Measurements from ENCODE around the gene CST6.

GRCh38 chr11:65975771-65976170 is 36.0 kb upstream of the CST6 start:
- TF ChIP-seq CTCF (IDR thresholded peaks at IDR 0.05) (no peak), EP300 (IDR thresholded peaks at IDR 0.05; ENCODE audit: low read depth) (no peak), POLR2AphosphoS5 (IDR thresholded peaks at IDR 0.05) (no peak)

Data from transverse colon (tissue), 4 donors.